CD1c-positive myeloid dendritic cell (primary cell): Measurements from ENCODE around the gene TFIP11.

Experiments
- DNase-seq: peaks from one replicate; pipeline ENCODE4 v3.0.0-alpha.2; 2016; ENCODE audit errors: extremely low spot score

The TFIP11 gene

DNA sequence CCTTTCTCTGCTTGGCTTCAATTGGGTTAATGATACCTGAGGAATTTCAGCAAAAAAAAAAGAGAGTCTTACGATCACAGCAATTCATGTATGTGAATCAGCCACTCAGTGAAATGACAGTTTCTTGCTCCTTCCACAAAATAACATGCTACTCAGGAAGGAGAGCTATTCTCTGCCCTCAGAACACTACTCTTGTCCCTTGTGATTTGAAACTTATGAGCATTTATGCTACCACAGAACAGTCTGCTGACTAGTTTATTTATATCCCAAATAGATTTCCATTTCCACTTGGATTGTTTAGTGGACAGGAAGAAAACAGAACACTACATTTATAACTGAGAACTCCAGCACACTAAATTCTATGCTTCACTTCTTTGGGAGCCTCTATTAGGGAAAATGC lies 8.5 kb downstream of the TFIP11 start:
- no peak for DNase-seq

DNA sequence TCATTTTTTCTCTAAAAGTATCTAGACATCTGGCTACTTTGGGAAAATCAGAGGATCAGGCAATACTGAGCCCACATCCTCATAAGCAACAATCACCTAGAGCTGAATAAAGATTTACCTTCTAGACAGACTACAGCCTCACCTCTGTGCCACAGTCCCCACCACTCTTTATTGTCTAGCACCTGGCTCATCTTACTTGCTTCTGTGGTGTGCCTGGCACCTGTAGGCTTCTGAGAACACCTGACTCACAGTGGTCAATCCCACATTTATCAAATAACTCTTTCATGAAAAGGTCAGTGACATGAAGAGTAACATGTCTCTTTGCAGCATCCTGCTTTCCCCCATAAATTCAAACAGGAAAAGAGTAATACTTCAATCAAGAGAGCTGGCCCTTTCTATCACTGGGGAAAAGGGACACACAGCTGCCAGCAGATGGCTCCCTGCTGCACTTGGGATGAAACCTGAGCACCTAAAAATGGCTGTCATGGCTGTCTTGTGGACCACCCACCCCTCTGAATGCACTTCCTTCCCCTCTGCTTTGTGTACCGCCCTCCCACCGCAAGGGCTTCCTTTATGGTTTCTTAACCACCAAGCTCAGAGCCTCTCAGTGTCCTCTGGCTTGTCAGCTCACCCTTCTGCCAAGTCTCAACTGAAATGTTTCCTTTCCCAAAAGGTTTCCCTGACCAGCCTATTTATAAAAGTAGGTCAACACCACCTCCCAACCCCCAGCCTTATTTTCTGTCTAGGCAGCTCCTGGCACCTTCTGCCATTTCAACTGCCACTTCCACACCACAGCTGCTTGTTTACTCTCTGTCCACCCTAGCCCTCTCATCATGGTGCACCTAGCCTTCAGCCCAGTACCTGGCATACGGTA lies 9.3 kb downstream of the TFIP11 start:
- peak; percentile 48 for DNase-seq

- no peak for DNase-seq
These were observed 10.3 kb downstream of the TFIP11 start for GRCh38 chr22:26501996-26502395.

GRCh38 chr22:26499188-26499703 lies 13.0 kb downstream of the TFIP11 start:
- DNase-seq, result no peak

GRCh38 chr22:26496456-26496855 lies 15.8 kb downstream of the TFIP11 start:
- no peak for DNase-seq

DNA sequence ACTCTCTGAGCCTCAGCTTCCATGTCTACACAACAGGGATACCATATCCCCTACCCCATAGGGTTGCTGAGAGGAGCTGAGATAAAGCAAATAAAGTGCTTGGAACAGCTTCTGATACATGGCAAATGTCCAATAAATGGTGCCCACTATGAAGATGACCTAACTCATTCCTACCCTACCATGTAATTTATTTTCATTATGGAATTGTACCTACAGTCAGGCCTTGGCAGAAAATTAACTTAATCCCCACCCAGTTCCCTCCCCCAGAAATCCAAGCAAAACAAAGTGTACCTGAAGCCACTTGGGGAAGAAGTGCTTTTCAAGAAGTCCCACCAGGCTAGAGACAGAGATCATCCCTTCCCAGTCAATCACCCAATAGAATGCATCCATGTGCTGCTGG lies 17.8 kb downstream of the TFIP11 start:
- DNase-seq, result no peak

- DNase-seq, result no peak
These were observed 20.1 kb downstream of the TFIP11 start for GRCh38 chr22:26492220-26492619.

GRCh38 chr22:26489447-26490036 lies 22.7 kb downstream of the TFIP11 start:
- no peak for DNase-seq

GRCh38 chr22:26487996-26488395 lies 24.3 kb downstream of the TFIP11 start:
- DNase-seq, result no peak

GRCh38 chr22:26486394-26486793 lies 25.9 kb downstream of the TFIP11 start:
- DNase-seq, result no peak

GRCh38 chr22:26485806-26486390 lies 26.4 kb downstream of the TFIP11 start:
- no peak for DNase-seq

DNA sequence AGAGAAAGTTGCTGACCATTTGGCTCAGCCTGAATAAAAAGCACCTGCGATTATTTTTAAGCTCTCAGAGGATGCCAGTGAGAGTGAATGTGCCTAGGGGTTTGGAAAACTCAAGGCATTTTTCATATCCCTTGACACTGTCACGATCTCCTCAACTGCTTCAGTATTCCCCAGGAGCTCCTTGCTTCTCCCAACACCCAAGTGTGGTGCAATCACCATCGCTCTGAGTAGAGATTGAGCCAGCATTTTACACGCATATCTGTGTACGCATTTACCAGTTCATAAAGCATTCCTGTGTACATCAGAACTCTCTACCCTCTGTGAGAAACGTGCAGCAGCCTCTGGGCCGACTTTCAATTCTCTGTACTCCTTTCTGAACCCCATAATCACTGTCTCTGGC lies 27.3 kb downstream of the TFIP11 start:
- DNase-seq, result no peak

GRCh38 chr22:26484360-26484706 lies 27.9 kb downstream of the TFIP11 start:
- peak; percentile 20 for DNase-seq

GRCh38 chr22:26483439-26484359 lies 28.6 kb downstream of the TFIP11 start, which contains the start of the genes HPS4 and SRRD:
Gene HPS4 (minus strand): TSS chr22:26483783. CDS start chr22:26481762, 2,021 bp downstream.
Gene SRRD (plus strand): TSS chr22:26483877. CDS start chr22:26483891, 14 bp downstream.
- DNase-seq, result peak; percentile 97

DNA sequence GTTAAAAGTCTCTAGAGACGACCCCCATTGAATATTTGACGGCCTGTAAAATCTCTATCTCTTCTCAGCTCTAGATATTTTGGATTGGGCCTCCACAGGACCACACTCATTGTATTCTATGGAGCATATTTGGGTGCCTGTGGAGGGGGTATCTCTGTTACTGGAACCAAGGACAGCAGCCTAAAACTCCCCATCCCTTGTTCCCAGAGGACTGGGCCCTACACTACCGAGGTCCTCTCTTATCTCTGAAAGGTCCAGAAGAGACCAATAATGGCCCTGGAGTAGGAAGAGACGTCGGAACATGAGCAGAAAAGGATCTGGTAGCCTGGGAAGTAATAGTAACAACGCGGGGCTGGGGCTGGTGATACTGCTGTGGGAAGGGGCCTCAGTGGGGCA lies 29.2 kb downstream of the TFIP11 start:
- no peak for DNase-seq

- DNase-seq, result peak; percentile 27
These were observed 30.1 kb downstream of the TFIP11 start for GRCh38 chr22:26482161-26482560.

DNA sequence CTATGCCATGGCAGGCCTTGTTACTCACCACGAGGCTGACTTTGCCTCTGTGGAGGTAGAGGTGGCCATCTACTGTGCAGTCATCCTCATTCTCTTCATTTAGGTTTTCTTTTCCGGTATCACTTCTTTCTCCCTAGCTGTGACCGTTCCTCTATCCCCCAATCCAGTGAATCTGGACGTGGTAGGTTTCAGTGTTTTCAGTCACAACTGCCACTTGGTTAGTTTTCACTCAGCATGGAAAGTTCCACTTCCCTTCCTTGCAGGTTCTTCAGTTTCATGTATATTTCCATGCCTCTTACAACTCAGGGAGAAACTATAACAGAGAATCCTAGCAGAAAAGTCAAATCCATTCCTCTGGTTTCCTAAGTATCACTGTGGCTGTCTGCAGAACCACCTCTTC lies 30.6 kb downstream of the TFIP11 start:
- peak; percentile 66 for DNase-seq

DNA sequence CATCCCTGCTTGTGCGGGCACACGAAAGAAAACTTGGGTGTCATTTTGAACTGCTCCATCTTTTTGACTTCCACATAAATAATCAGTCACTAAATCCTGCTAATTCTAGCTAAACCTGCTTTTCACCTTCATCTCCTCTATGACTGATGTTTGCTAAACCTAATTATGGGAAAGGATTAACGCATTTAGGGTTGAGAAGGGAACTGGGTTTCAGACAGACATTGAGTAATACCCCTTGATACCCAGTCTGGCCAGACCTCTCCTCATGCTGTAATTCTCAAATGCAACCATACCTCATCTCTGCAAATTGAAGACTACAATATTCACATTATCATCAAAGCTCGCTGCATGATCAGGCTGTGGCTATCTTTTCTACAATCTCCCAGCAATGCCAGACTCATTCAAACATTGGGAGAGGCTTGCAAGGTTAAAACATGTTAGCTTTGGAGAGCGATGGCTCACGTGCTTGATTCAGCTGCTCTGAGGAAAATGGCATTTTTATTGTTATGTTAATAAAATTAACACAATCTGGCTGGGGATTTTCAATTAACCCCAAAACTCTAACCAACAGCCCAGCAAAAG lies 31.1 kb downstream of the TFIP11 start:
- no peak for DNase-seq

- no peak for DNase-seq
These were observed 31.7 kb downstream of the TFIP11 start for GRCh38 chr22:26480611-26480932.

GRCh38 chr22:26479792-26480610 lies 32.3 kb downstream of the TFIP11 start:
- DNase-seq, result peak; percentile 55
